GM12891 (cell line): ENCODE data around the gene ASPM. TPM values are rescaled to one million over a fixed set of nuclear protein-coding genes. Genes with fewer than 3 reads are reported as not detected.

ENCODE experiments used
- DNase-seq: peaks from one replicate; pipeline ENCODE4 v3.0.0; 2011; ENCODE audit warnings: low spot score; ENCODE audit not compliant: insufficient read length
- FAIRE-seq: peaks from 2 replicates; lab custom pipeline; 2011; peaks lifted over from hg19 to GRCh38; lab: Jason Lieb, UNC
- PAX5 ChIP-seq: IDR thresholded peaks from 2 replicates; pipeline ENCODE4 v1.6.1; 2011; ENCODE audit warnings: low read length, moderate library complexity, mild to moderate bottlenecking; ENCODE audit not compliant: insufficient read depth, severe bottlenecking
- POLR2A ChIP-seq: IDR thresholded peaks from 2 replicates; pipeline ENCODE4 v1.6.1; 2011; ENCODE audit warnings: low read depth, low read length, control low read depth
- POLR2AphosphoS5 ChIP-seq: IDR thresholded peaks from 2 replicates; pipeline ENCODE4 v1.6.1; 2011; ENCODE audit warnings: low read depth, low read length, control low read depth
- POU2F2 ChIP-seq: IDR thresholded peaks from 2 replicates; pipeline ENCODE4 v1.6.1; 2011; ENCODE audit warnings: low read depth, mild to moderate bottlenecking, control low read depth, low read length, moderate library complexity
- SPI1 ChIP-seq: IDR thresholded peaks from 2 replicates; pipeline ENCODE4 v1.6.1; 2011; ENCODE audit warnings: low read depth, low read length, control low read depth
- TAF1 ChIP-seq: IDR thresholded peaks from 2 replicates; pipeline ENCODE4 v1.6.1; 2011; ENCODE audit warnings: low read depth, low read length, control low read depth
- polyA plus RNA-seq: library from polyadenylated mRNA; unstranded; fragments of >200 nt; gene quantifications from one replicate; pipeline ENCODE4 v1.2.1, GENCODE V29; 2012; ENCODE audit warnings: low read depth, missing spikeins, inconsistent platforms; ENCODE audit not compliant: missing spikeins

The ASPM gene, protein sequence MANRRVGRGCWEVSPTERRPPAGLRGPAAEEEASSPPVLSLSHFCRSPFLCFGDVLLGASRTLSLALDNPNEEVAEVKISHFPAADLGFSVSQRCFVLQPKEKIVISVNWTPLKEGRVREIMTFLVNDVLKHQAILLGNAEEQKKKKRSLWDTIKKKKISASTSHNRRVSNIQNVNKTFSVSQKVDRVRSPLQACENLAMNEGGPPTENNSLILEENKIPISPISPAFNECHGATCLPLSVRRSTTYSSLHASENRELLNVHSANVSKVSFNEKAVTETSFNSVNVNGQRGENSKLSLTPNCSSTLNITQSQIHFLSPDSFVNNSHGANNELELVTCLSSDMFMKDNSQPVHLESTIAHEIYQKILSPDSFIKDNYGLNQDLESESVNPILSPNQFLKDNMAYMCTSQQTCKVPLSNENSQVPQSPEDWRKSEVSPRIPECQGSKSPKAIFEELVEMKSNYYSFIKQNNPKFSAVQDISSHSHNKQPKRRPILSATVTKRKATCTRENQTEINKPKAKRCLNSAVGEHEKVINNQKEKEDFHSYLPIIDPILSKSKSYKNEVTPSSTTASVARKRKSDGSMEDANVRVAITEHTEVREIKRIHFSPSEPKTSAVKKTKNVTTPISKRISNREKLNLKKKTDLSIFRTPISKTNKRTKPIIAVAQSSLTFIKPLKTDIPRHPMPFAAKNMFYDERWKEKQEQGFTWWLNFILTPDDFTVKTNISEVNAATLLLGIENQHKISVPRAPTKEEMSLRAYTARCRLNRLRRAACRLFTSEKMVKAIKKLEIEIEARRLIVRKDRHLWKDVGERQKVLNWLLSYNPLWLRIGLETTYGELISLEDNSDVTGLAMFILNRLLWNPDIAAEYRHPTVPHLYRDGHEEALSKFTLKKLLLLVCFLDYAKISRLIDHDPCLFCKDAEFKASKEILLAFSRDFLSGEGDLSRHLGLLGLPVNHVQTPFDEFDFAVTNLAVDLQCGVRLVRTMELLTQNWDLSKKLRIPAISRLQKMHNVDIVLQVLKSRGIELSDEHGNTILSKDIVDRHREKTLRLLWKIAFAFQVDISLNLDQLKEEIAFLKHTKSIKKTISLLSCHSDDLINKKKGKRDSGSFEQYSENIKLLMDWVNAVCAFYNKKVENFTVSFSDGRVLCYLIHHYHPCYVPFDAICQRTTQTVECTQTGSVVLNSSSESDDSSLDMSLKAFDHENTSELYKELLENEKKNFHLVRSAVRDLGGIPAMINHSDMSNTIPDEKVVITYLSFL (N-terminal part only)
- polyA plus RNA-seq, result 8.4 TPM

DNA sequence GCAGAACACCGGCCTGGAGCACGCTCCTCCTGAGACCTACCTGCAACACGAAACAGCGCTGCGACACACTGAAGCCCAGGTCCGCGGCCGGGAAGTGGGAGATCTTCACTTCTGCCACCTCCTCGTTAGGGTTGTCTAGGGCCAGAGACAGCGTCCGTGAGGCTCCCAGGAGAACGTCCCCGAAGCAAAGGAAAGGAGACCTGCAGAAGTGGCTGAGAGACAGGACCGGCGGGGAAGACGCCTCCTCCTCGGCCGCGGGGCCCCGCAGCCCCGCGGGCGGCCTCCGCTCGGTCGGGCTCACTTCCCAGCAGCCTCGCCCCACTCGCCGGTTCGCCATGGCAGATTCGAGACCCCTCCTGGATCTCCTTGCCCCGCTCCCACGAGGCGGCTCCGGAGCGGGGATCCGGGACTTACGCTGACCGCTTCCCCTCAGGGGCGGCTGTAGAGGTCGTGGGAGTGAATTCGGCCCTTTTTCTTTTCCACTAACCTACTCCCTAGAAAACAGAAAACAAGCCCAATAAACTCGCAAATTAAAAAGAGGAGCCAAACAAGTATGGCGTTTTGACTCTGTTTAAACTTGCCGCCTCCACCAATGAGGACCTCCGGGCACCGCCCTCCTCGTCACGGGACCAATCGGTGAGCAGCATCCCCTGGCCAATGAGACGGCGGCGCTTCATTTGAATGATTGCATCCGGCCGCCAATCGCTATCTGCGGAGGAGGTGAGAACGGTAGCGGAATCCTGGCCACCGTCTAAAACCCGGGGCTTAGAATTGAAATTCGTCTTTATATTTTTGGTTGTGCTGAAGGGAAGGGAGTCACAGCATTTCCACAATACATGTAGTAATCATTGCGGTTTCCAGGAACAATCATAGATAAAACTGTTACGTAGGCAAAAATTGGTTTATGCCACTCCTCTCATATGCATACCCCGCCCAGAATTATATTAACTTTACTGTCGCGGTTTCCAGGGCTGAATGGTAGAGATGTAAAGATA lies at the start of gene ASPM:
Gene ASPM (minus strand): TSS at position 569 of the 995 bp plus-strand sequence. CDS start 232 bp downstream, at position 337.
- peak; percentile 63 for DNase-seq
- no peak for TF ChIP-seq POLR2AphosphoS5
- no peak for TF ChIP-seq PAX5
- TF ChIP-seq POU2F2, result peak; percentile 78; the same call in 1 of the 2 replicates
- TF ChIP-seq SPI1, result no peak
- peak; percentile 21; the same call in 1 of the 2 replicates for TF ChIP-seq POLR2A
- FAIRE-seq, result peak; percentile 95

GRCh38 chr1:197195100-197195499 lies 48.6 kb upstream of the ASPM start:
- TF ChIP-seq SPI1 (no peak), TAF1 (no peak), PAX5 (no peak), POU2F2 (no peak), POLR2A (no peak), POLR2AphosphoS5 (no peak)
- FAIRE-seq (no peak), DNase-seq (no peak)

DNA sequence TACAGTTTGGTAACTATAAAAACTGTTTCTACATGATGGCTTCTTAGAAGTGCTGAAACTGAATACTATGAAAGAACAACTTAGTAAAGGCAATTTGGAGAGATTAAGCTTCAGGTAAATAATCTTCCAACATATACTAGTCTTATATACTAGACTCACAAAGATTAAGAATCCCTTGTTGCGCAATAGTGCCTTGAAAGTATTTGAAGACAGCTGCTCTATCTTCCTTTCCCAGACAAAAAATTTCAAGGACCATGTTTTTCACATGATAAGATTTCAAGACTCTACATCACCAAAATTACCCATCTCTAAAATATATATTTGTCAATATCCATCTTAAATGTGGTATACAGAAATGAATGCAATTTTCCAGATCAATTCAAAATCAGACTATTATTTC lies 37.7 kb upstream of the ASPM start:
- TF ChIP-seq POU2F2 (no peak), PAX5 (no peak), POLR2A (no peak), SPI1 (no peak), TAF1 (no peak), POLR2AphosphoS5 (no peak)
- DNase-seq, result no peak

GRCh38 chr1:197183195-197183748 lies 36.8 kb upstream of the ASPM start:
- FAIRE-seq (no peak), DNase-seq (no peak)
- TF ChIP-seq PAX5 (no peak), POU2F2 (no peak), SPI1 (no peak), TAF1 (no peak), POLR2A (no peak), POLR2AphosphoS5 (no peak)

More for the DNA sequence above, 37.7 kb upstream of the ASPM start:
- no peak for FAIRE-seq

DNA sequence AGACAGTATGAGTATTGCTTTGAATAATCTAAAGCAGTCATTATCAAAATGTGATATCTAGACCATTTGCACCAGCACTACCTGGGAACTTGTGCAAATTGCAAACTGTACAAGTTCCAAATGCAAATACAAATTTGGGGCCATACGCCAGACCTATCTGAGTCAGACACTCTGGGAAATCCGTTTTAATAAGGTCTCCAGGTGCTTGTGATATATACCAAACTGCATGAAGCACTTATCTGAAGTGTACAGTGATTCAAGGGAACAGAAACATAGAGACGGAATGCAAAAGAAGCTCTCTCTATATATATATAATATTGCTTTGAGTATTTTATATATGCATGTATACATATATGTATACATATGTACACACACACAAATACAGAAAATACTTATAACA lies 36.2 kb upstream of the ASPM start:
- no peak for TF ChIP-seq TAF1
- no peak for TF ChIP-seq SPI1
- TF ChIP-seq POU2F2, result no peak
- TF ChIP-seq POLR2A, result no peak
- no peak for TF ChIP-seq POLR2AphosphoS5
- no peak for TF ChIP-seq PAX5
- DNase-seq (no peak), FAIRE-seq (no peak)

GRCh38 chr1:197181982-197182381 lies 35.5 kb upstream of the ASPM start:
- no peak for DNase-seq
- no peak for FAIRE-seq
- TF ChIP-seq POLR2AphosphoS5 (no peak), POU2F2 (no peak), POLR2A (no peak), TAF1 (no peak), SPI1 (no peak), PAX5 (no peak)

DNA sequence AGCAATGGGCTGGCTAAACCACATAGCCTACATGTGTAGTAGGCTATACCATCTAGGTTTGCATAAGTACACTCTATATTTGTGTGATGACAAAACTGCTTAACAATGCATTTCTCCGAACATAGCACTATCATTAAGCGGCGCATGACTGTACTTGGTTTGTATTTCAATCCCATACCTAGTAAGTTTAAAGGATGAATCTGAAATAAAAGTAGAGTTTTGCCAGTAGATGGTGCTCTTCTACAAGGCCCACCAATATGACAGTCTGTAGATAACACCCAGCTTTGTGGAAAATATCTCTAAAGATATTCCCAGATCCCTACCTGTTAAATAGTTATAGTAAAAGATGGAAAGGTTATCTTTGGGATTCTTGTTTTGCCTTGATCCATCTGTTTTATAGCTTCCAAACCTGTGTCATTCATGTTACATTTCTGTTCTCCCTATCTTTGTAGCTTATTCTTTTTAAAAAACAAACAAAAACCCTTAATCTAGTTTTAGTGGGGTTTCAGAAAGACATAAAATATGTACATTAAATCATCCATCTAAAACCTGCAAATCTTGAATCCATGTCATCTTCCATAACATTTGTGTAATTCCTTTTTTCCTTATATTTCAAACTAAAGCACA lies 33.9 kb upstream of the ASPM start:
- DNase-seq (no peak), FAIRE-seq (peak; percentile 52)
- TF ChIP-seq PAX5 (no peak), POLR2AphosphoS5 (no peak), TAF1 (no peak), POLR2A (no peak), POU2F2 (no peak)
